Transverse colon (tissue), 4 donors: ENCODE results near the gene COPZ1.
A peak's percentile ranks its signal among the peaks of the same experiment; 100 is the strongest.

Experiments
- EP300 ChIP-seq: sonication (generic); formaldehyde crosslinking; IDR thresholded peaks from one replicate; pipeline ENCODE4 v1.6.1; 2017; ENCODE audit warnings: antibody characterized with exemption, low read depth
- POLR2A ChIP-seq: fragments of 450-650 bp; IDR thresholded peaks from one replicate; pipeline ENCODE4 v1.6.1; 2016; ENCODE audit warnings: antibody characterized with exemption, mild to moderate bottlenecking, moderate library complexity
- POLR2AphosphoS5 ChIP-seq, 3 donors: sonication (generic); formaldehyde crosslinking; IDR thresholded peaks; one replicate each; pipeline ENCODE4 v1.6.1; 2016; ENCODE audit warnings: antibody characterized with exemption in 3 of 3
- TF ChIP-seq, protein P1 (sequence below), 5 experiments: fragments of 200-600 bp in 3 of 5; fragments of 450-650 bp in 2 of 5; sonication (generic) in 3 of 5; IDR thresholded peaks; 1 replicate in 2 of 5; 2 replicates in 3 of 5; pipeline ENCODE4 v1.5.1; 2016 to 2017; ENCODE audit warnings: antibody characterized with exemption in 5 of 5, inconsistent platforms in 3 of 5, mild to moderate bottlenecking in 2 of 5, moderate library complexity in 1 of 5

- TF ChIP-seq POLR2A (no peak), EP300 (no peak), POLR2AphosphoS5 (IDR thresholded peaks at IDR 0.05) (peak in 2 of 3 donors; percentile 45 to 58)
- TF ChIP-seq, protein P1, sequence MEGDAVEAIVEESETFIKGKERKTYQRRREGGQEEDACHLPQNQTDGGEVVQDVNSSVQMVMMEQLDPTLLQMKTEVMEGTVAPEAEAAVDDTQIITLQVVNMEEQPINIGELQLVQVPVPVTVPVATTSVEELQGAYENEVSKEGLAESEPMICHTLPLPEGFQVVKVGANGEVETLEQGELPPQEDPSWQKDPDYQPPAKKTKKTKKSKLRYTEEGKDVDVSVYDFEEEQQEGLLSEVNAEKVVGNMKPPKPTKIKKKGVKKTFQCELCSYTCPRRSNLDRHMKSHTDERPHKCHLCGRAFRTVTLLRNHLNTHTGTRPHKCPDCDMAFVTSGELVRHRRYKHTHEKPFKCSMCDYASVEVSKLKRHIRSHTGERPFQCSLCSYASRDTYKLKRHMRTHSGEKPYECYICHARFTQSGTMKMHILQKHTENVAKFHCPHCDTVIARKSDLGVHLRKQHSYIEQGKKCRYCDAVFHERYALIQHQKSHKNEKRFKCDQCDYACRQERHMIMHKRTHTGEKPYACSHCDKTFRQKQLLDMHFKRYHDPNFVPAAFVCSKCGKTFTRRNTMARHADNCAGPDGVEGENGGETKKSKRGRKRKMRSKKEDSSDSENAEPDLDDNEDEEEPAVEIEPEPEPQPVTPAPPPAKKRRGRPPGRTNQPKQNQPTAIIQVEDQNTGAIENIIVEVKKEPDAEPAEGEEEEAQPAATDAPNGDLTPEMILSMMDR (IDR thresholded peaks at IDR 0.05) = no peak
Measured at GRCh38 chr12:54371328-54372112, 46.6 kb downstream of the COPZ1 start.
